Superior temporal gyrus (tissue), 1 donor: ENCODE results near the gene TMCC3.
"Not testable (repeated sequence)": the region's sequence is repeated elsewhere in the genome, so short reads cannot be mapped to it uniquely, and the experiment has no call there.

Experiments
- DNase-seq: peaks from one replicate; pipeline ENCODE4 v3.0.0-alpha.2; 2016; ENCODE audit errors: extremely low spot score

TMCC3 gene

DNA sequence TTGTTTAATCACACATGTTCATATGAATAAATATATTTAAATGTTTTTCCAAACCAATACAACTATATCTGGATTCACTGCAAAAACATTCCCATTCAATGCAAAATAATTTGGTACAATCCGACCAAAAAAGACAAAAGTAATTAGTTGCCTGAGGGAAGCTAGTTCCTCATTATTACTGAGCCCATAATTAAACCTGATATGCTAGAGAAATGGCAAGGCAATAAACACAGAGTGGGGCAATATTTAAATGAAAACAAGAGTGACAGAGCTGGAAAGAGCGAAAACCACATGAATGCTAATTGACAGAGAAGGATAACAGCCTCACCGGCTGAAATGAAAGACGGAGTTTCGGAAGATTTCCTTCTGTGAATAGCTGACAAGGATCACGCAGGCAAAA lies 82.6 kb downstream of the TMCC3 start:
- DNase-seq: no peak

GRCh38 chr12:94566345-94566744 lies 84.0 kb downstream of the TMCC3 start:
- peak; percentile 85 for DNase-seq

GRCh38 chr12:94565683-94566082 lies 84.7 kb downstream of the TMCC3 start:
- DNase-seq: no peak

DNA sequence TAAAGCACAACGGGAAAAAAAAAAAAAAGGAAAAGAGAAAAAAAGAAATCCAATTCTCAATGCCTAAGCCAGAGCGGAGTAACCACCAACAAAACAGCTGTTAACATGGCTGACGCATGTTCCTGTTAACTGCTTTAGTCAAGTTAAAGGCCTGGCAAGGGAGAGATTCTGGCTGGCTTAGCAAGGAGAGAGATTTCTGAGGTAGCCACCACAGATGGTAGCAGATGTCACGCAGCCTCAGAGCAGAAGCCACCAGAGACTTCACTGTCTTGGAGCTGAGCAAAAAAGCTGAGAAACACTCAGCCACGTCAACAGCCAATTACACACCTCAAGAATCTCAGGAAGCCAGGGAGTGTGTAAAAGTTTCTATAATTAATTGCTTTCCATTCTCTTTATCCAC lies 87.1 kb downstream of the TMCC3 start:
- DNase-seq: no peak

GRCh38 chr12:94561943-94562411 lies 88.4 kb downstream of the TMCC3 start:
- DNase-seq: peak; percentile 95

- peak; percentile 75 for DNase-seq
Measured at GRCh38 chr12:94560431-94561221, 89.7 kb downstream of the TMCC3 start.

- no peak for DNase-seq
Measured at GRCh38 chr12:94558612-94559011, 91.7 kb downstream of the TMCC3 start.

- no peak for DNase-seq
Measured at GRCh38 chr12:94557746-94558295, 92.5 kb downstream of the TMCC3 start.

DNA sequence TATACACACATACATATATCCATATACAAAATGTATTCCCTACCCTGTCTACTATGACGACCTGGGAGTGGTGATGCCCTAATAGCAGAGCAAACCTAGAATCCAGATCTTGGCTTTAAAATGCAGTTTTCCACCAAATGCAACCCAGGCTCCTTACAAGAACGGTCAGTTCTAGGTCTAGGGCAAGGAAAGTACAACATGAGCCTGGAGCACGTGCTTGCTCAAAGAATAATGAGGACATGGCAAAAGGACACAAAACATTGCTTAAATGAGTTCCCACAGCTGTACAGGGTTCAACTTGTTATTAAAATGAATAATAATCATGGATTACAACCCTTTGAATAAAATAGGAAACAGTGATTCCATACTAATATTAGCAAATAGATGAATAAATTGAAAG lies 94.7 kb downstream of the TMCC3 start:
- no peak for DNase-seq

GRCh38 chr12:94553875-94554274 lies 96.5 kb downstream of the TMCC3 start:
- DNase-seq: no peak

DNA sequence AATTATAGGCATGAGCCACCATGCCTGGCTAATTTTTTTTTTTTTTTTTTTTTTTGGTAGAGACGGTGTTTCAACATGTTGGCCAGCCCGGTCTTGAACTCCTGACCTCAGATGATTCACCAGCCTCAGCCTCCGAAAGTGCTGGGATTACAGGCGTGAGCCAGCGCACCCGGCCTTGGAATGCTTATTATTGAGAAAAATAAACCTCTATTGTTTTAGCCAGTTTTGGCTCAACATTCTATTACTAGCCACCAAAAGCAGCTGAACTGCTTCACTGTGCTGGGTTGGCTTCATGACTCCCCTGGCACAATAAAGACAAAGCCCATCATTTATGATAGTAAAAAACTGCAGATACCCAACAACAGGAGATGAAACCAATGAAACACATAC lies 97.2 kb downstream of the TMCC3 start:
- DNase-seq: peak; percentile 92

DNA sequence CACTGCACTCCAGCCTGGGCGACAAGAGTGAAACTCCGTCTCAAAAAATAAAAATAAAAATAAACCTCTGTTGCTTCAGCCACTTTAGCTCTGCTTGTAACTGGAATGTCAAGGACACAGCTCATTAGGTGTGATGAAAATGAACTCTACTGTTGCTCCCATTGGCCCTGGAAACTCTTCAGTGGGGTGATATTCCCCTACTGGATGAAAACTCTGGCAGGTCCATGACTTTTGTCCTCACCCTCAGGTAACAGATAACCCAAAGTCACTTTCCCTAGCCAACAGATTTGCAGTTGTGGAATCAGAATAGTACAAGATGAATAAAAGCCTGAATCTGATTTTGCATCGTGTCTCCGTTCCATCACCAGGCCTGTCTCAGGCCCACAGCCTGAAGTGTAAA lies 98.5 kb downstream of the TMCC3 start:
- DNase-seq: no peak

- no peak for DNase-seq
Measured at GRCh38 chr12:94550964-94551363, 99.4 kb downstream of the TMCC3 start.

- DNase-seq: not testable (repeated sequence)
Measured at GRCh38 chr12:94548833-94549232, 101.5 kb downstream of the TMCC3 start.

GRCh38 chr12:94545935-94546771 lies 104.2 kb downstream of the TMCC3 start:
- peak; percentile 82 for DNase-seq

GRCh38 chr12:94544355-94544754 lies 106.0 kb downstream of the TMCC3 start:
- DNase-seq: no peak

- DNase-seq: no peak
Measured at GRCh38 chr12:94538318-94538717, 112.0 kb downstream of the TMCC3 start.

GRCh38 chr12:94536040-94536965 lies 114.1 kb downstream of the TMCC3 start:
- DNase-seq: no peak

- DNase-seq: no peak
Measured at GRCh38 chr12:94535510-94535921, 114.8 kb downstream of the TMCC3 start.

- DNase-seq: no peak
Measured at GRCh38 chr12:94534774-94535509, 115.4 kb downstream of the TMCC3 start.

- no peak for DNase-seq
Measured at GRCh38 chr12:94534278-94534677, 116.1 kb downstream of the TMCC3 start.
